ENCODE measurements around the gene CNNM4.

GRCh38 chr2:96838345-96839292 lies 77.9 kb downstream of the CNNM4 start:
- TF ChIP-seq CTCF (IDR thresholded peaks at IDR 0.05; ENCODE audit: poor library complexity, severe bottlenecking) (no peak), EP300 (conservative IDR thresholded peaks at IDR 0.05; ENCODE audit: poor library complexity, severe bottlenecking) (no peak), REST (IDR thresholded peaks at IDR 0.05; ENCODE audit: borderline replicate concordance) (no peak), TAF1 (IDR thresholded peaks at IDR 0.05; ENCODE audit: low read depth) (no peak)
